Stimulated activated naive CD8-positive, alpha-beta T cell treated with anti-CD3 and anti-CD28 coated beads, Interleukin-15, amount 100 ng/mL, for 72 hours (primary cell): Measurements from ENCODE around the gene KCTD1.

ENCODE experiments used
- ATAC-seq: fragments of 150-1000 bp; cut with Tn5 transposase; 2 replicates; pipeline ENCODE4 v1.10.0; 2021; ENCODE audit warnings: mild to moderate bottlenecking, moderate library complexity
- DNase-seq, 2 donors: peaks; one replicate each; pipeline ENCODE4 v3.0.0; 2021 to 2022
- H3K27ac Mint-ChIP-seq, 2 donors: one replicate each; pipeline ENCODE4 v1.8.0; 2022; ENCODE audit warnings: mild to moderate bottlenecking in 2 of 2, mixed read lengths in 2 of 2, moderate library complexity in 2 of 2
- H3K27me3 Mint-ChIP-seq: one replicate; pipeline ENCODE4 v1.8.0; 2022; ENCODE audit warnings: mixed read lengths
- H3K4me1 Mint-ChIP-seq: one replicate; pipeline ENCODE4 v1.8.0; 2022; ENCODE audit warnings: mild to moderate bottlenecking, mixed read lengths
- H3K4me3 Mint-ChIP-seq, 2 donors: one replicate each; pipeline ENCODE4 v1.8.0; 2022; ENCODE audit warnings: mild to moderate bottlenecking in 2 of 2, mixed read lengths in 2 of 2, moderate library complexity in 1 of 2
- H3K9me3 Mint-ChIP-seq, 2 donors: one replicate each; pipeline ENCODE4 v1.8.0; 2022; ENCODE audit warnings: mixed read lengths in 2 of 2

KCTD1 gene

DNA sequence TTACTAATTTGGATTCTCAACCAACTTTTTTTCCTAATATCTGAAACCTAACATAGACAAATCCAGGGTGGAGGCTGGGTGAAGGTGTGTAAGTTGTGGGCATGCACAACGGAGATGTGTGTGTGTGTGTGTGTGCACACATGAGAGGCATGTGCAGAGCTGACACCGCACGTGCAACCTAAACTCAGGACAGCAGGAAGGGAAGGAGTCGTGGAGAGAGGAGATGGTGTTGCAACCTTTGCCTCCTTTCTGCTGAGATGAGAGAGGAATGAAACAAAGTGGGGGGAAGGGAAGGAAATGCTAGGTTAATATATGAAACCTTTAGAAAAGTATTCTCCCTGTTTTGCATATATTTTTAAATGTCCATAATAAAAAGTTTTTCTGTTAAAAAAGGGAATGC is 64.7 kb downstream of the KCTD1 start:
- H3K9me3 Mint-ChIP-seq, result no peaks in the 10 kb centered on the region
- DNase-seq, result no peak
- no peak overlapping the region for H3K4me3 Mint-ChIP-seq
- H3K27me3 Mint-ChIP-seq, result no peaks in the 10 kb centered on the region
- no peak overlapping the region for H3K27ac Mint-ChIP-seq
- peaks cover 6% of the 10 kb centered on the region for H3K4me1 Mint-ChIP-seq
- no peak for ATAC-seq

- ATAC-seq (no peak), DNase-seq (no peak)
- Mint-ChIP-seq H3K9me3 (no peaks in the 10 kb centered on the region), H3K4me1 (peaks cover 2% of the 10 kb centered on the region), H3K27ac (no peak overlapping the region), H3K27me3 (no peaks in the 10 kb centered on the region), H3K4me3 (no peak overlapping the region)
These were observed 65.8 kb downstream of the KCTD1 start for GRCh38 chr18:26482569-26482968.

GRCh38 chr18:26480897-26481795 is 67.2 kb downstream of the KCTD1 start:
- Mint-ChIP-seq H3K27me3 (no peaks in the 10 kb centered on the region), H3K27ac (no peak overlapping the region), H3K4me3 (no peak overlapping the region), H3K9me3 (no peaks in the 10 kb centered on the region), H3K4me1 (no peaks in the 10 kb centered on the region)
- no peak for DNase-seq
- ATAC-seq, result no peak

- Mint-ChIP-seq H3K4me3 (no peak overlapping the region), H3K9me3 (no peaks in the 10 kb centered on the region), H3K27me3 (no peaks in the 10 kb centered on the region), H3K27ac (no peak overlapping the region), H3K4me1 (no peaks in the 10 kb centered on the region)
- DNase-seq (no peak), ATAC-seq (no peak)
These were observed 68.7 kb downstream of the KCTD1 start for GRCh38 chr18:26479681-26480079.

- Mint-ChIP-seq H3K27ac (peak overlapping the region in 1 of 2 donors; percentile 71), H3K27me3 (no peaks in the 10 kb centered on the region), H3K4me3 (no peak overlapping the region), H3K9me3 (no peaks in the 10 kb centered on the region), H3K4me1 (no peaks in the 10 kb centered on the region)
- no peak for DNase-seq
- no peak for ATAC-seq
These were observed 69.2 kb downstream of the KCTD1 start for GRCh38 chr18:26479065-26479680.

- Mint-ChIP-seq H3K27ac (peak overlapping the region in 1 of 2 donors; percentile 42), H3K9me3 (no peaks in the 10 kb centered on the region), H3K27me3 (no peaks in the 10 kb centered on the region), H3K4me3 (no peak overlapping the region), H3K4me1 (no peaks in the 10 kb centered on the region)
- DNase-seq, result no peak
- no peak for ATAC-seq
These were observed 70.4 kb downstream of the KCTD1 start for GRCh38 chr18:26477828-26478466.

- ATAC-seq (no peak), DNase-seq (no peak)
- H3K27me3 Mint-ChIP-seq, result no peaks in the 10 kb centered on the region
- no peaks in the 10 kb centered on the region for H3K4me1 Mint-ChIP-seq
- no peak overlapping the region for H3K4me3 Mint-ChIP-seq
- H3K9me3 Mint-ChIP-seq, result no peaks in the 10 kb centered on the region
- H3K27ac Mint-ChIP-seq, result no peak overlapping the region
These were observed 71.7 kb downstream of the KCTD1 start for GRCh38 chr18:26476697-26477096.

DNA sequence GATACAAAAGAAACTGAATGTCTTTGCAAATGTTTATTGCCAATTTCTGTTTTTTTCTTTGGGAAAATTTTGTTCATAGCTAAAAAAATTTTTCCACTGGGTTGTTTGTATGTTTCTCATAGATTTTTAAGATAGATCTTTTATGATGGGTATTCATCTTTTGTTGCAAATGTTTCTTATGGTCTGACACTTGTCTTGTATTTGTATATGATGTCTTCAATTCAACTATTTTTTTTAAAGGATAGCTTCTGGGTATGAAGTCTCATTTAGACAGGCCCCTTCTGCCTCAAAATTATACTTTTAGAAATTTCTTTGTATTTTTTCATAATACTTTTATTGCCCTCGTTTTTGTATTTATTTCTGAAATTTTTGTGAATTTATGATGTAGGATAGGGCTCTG is 73.8 kb downstream of the KCTD1 start:
- DNase-seq (no peak), ATAC-seq (no peak)
- Mint-ChIP-seq H3K27ac (no peak overlapping the region), H3K9me3 (no peaks in the 10 kb centered on the region), H3K4me3 (no peak overlapping the region), H3K4me1 (no peaks in the 10 kb centered on the region), H3K27me3 (no peaks in the 10 kb centered on the region)

DNA sequence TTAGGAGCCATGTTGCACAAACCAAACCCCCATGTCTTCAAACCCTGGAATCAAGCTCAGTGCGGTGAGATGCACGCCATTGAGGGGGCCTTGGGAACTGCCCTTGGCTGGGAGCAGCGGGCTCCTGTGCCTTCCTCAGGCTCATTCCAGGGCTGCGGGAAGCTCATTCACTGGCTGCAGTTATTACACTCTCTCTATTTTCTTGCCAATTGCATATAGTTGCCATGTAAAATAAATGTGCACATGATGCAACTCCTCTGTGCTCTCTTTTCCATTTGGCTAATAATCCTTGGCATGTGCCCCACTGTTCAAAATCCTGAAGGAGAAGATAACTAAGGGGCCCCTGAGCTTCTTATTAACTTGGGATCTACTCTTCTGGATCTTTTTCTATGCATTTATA is 74.7 kb downstream of the KCTD1 start:
- DNase-seq, result no peak
- no peak for ATAC-seq

GRCh38 chr18:26471826-26472225 is 76.5 kb downstream of the KCTD1 start:
- Mint-ChIP-seq H3K27me3 (no peaks in the 10 kb centered on the region), H3K4me1 (no peaks in the 10 kb centered on the region), H3K4me3 (no peak overlapping the region), H3K9me3 (no peaks in the 10 kb centered on the region), H3K27ac (no peak overlapping the region)
- no peak for ATAC-seq
- no peak for DNase-seq

More for the DNA sequence above, 74.7 kb downstream of the KCTD1 start:
- H3K27me3 Mint-ChIP-seq, result no peaks in the 10 kb centered on the region
- no peaks in the 10 kb centered on the region for H3K4me1 Mint-ChIP-seq
- no peaks in the 10 kb centered on the region for H3K9me3 Mint-ChIP-seq
- no peak overlapping the region for H3K4me3 Mint-ChIP-seq
- no peak overlapping the region for H3K27ac Mint-ChIP-seq

GRCh38 chr18:26471027-26471426 is 77.3 kb downstream of the KCTD1 start:
- no peak overlapping the region for H3K27ac Mint-ChIP-seq
- H3K27me3 Mint-ChIP-seq, result no peaks in the 10 kb centered on the region
- no peaks in the 10 kb centered on the region for H3K4me1 Mint-ChIP-seq
- ATAC-seq, result no peak
- no peak for DNase-seq
- no peak overlapping the region for H3K4me3 Mint-ChIP-seq
- no peaks in the 10 kb centered on the region for H3K9me3 Mint-ChIP-seq

DNA sequence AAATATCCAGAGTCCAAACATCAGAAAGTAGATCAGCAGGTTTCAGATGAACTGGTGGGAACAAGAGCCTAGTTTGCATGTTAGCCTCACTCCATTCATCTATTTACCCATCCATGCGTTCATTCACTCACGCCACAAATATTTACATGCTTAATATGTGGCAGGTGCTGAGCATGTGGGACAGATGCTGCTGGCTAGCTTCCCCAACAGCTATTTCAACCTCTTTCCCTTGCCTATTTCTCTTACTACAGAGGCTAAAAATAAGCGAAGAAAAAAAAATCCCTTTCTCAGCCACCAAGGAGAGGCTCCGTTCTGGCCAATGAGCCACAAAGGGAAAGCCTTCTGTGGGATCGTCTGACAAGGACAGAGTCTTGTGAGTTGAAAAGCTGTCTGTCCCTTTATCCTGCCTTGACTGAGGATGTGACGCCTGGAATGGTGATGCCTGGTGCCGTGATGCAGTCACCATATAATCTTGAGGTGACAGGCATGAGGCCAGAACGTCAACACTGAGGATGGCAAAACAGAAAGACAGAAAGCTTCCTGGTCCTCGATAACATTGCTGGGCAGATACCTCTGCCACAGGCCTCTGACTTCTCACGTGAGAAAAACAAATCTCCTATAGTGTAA is 78.2 kb downstream of the KCTD1 start:
- DNase-seq (no peak), ATAC-seq (no peak)
- Mint-ChIP-seq H3K9me3 (no peaks in the 10 kb centered on the region), H3K27me3 (no peaks in the 10 kb centered on the region), H3K27ac (no peak overlapping the region), H3K4me1 (no peaks in the 10 kb centered on the region), H3K4me3 (no peak overlapping the region)

DNA sequence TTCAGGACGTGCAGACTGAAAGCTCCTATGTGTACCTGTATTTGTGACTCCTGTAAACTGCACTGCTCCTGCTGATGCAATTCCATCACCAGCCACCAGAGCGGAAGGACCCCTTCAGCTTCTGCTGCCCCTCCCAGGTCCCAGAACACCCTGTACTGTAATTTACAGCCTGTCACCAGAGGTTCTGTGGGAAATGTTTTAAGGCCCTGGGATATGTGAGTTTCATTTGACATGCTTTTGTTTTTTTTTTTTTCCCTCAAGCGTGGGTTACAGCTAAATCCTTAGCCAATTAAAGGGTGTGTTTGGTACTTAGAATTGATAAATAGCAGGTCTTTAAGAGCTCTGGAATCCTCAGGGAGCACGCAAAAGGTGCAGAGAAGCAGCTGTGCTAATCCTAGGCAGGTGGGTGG is 79.4 kb downstream of the KCTD1 start:
- no peak overlapping the region for H3K4me3 Mint-ChIP-seq
- no peak for DNase-seq

GRCh38 chr18:26466026-26466425 is 82.3 kb downstream of the KCTD1 start:
- Mint-ChIP-seq H3K9me3 (no peaks in the 10 kb centered on the region), H3K27me3 (no peaks in the 10 kb centered on the region), H3K27ac (no peak overlapping the region), H3K4me3 (no peak overlapping the region), H3K4me1 (no peaks in the 10 kb centered on the region)
- no peak for DNase-seq
- ATAC-seq, result no peak

More for the DNA sequence above, 79.4 kb downstream of the KCTD1 start:
- H3K27me3 Mint-ChIP-seq, result no peaks in the 10 kb centered on the region
- no peaks in the 10 kb centered on the region for H3K9me3 Mint-ChIP-seq
- no peak for ATAC-seq
- no peak overlapping the region for H3K27ac Mint-ChIP-seq
- H3K4me1 Mint-ChIP-seq, result no peaks in the 10 kb centered on the region

- no peak overlapping the region for H3K4me3 Mint-ChIP-seq
- no peaks in the 10 kb centered on the region for H3K27me3 Mint-ChIP-seq
- H3K4me1 Mint-ChIP-seq, result peaks cover 5% of the 10 kb centered on the region
- H3K27ac Mint-ChIP-seq, result peak overlapping the region in 1 of 2 donors; percentile 63
- H3K9me3 Mint-ChIP-seq, result no peaks in the 10 kb centered on the region
- ATAC-seq (no peak), DNase-seq (no peak)
These were observed 82.9 kb downstream of the KCTD1 start for GRCh38 chr18:26465431-26465830.
